NT2/D1 (cell line): ENCODE measurements around the gene RASGEF1B.
A peak's percentile ranks its signal among the peaks of the same experiment; 100 is the strongest.

Experiments used
- DNase-seq: peaks from one replicate; pipeline ENCODE4 v3.0.0-alpha.2; 2011; ENCODE audit warnings: low read depth, low spot score
- H3K27me3 ChIP-seq: 2 replicates; pipeline ENCODE4 v1.6.0; 2011; ENCODE audit warnings: mild to moderate bottlenecking; ENCODE audit not compliant: insufficient read length, insufficient read depth
- H3K36me3 ChIP-seq: 2 replicates; pipeline ENCODE4 v1.6.1; 2011; ENCODE audit warnings: mild to moderate bottlenecking, low read length, mixed read lengths; ENCODE audit not compliant: insufficient read depth, insufficient read length
- H3K4me1 ChIP-seq: 2 replicates; pipeline ENCODE4 v1.5.1; 2011; ENCODE audit not compliant: insufficient read depth, insufficient read length
- H3K4me3 ChIP-seq: 2 replicates; pipeline ENCODE4 v1.5.1; 2011; ENCODE audit warnings: low read depth; ENCODE audit not compliant: insufficient read length
- H3K9ac ChIP-seq: 2 replicates; pipeline ENCODE4 v1.6.0; 2011; ENCODE audit warnings: low read depth; ENCODE audit not compliant: insufficient read length
- H3K9me3 ChIP-seq: 2 replicates; pipeline ENCODE4 v1.5.1; 2011; ENCODE audit warnings: mild to moderate bottlenecking, low read length; ENCODE audit not compliant: insufficient read depth
- SUZ12 ChIP-seq: IDR thresholded peaks from 2 replicates; pipeline ENCODE4 v1.6.1; 2011; ENCODE audit not compliant: insufficient read length, insufficient read depth; ENCODE audit errors: extremely low read depth
- YY1 ChIP-seq: IDR thresholded peaks from 2 replicates; pipeline ENCODE4 v1.6.1; 2011; ENCODE audit not compliant: insufficient read length, insufficient read depth
- ZNF274 ChIP-seq: IDR thresholded peaks from 2 replicates; pipeline ENCODE4 v1.6.1; 2011; ENCODE audit warnings: mild to moderate bottlenecking, low read depth, low read length

The RASGEF1B gene

DNA sequence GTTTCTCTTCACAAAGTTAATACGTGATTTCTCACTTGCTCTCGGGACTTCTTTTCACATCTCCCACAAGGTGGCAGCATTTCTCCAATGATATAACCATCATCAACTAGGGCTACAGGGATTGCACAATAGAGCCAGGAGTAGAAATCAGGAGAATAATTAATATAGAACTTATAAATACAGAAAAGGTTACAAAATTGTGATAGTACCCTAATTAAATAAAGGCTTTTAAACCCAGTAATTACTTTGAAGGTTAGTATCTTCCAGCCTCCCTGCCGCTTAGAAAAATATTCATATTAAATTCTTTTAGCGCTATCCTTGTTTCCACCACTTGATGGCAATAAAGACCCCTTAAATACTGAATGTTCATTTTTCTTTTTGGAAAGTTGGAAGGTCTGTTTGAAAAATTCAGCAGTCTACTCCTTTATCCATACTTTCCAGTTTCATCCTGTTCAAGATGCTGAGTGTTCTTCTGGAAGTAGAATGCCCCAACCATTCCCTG is 65.8 kb downstream of the RASGEF1B start:
- no peaks in the 10 kb centered on the region for H3K27me3 ChIP-seq
- H3K4me1 ChIP-seq = no peaks in the 10 kb centered on the region
- TF ChIP-seq ZNF274 (no peak), SUZ12 (no peak), YY1 (no peak)
- H3K9me3 ChIP-seq = no peaks in the 10 kb centered on the region
- no peak overlapping the region for H3K9ac ChIP-seq
- DNase-seq = peak; percentile 42
- no peak overlapping the region for H3K4me3 ChIP-seq
- no peaks in the 10 kb centered on the region for H3K36me3 ChIP-seq

DNA sequence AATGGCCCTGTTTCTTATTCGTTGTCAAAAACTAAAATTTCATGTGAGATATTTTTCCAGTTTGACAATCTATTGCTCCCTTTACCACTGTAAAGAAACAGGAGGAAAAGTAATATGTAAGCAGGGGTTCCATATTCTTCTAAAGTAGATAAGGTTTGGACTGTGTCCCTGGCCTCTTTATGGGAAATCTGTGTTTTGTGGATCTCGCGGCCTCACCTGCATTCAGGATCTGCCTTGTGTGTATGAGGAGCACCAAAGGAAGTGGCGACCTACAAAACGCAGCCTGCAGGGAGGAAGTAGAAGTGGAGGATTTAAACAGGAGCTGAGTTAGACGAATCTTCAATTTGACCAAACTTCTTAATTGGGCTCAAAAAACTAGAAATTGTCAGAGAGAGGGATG is 67.0 kb downstream of the RASGEF1B start:
- TF ChIP-seq YY1 (no peak), SUZ12 (no peak), ZNF274 (no peak)
- H3K27me3 ChIP-seq = no peaks in the 10 kb centered on the region
- H3K9me3 ChIP-seq = no peaks in the 10 kb centered on the region
- no peak overlapping the region for H3K4me3 ChIP-seq
- no peaks in the 10 kb centered on the region for H3K36me3 ChIP-seq
- no peak for DNase-seq
- no peaks in the 10 kb centered on the region for H3K4me1 ChIP-seq
- no peak overlapping the region for H3K9ac ChIP-seq

DNA sequence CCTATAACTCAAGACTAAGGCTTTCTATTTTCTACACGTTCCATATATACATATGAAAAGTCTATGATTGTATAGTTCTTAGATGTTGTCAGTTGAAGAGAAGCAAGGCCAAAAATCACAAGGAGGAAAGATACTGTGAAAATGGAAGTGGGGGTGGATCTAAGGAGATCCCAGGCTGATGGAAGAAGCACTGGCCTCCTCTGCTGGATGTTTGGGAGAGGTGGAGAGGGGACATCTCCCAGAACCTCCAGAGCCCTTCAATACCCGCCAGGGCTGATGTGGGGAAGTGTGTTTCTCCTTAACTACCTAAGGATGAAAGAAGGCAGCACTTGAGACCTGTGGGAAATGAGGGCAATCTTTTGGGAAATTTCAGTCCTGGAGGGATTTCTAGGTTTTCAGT is 67.4 kb downstream of the RASGEF1B start:
- Histone ChIP-seq H3K27me3 (no peaks in the 10 kb centered on the region), H3K9ac (no peak overlapping the region), H3K36me3 (no peaks in the 10 kb centered on the region), H3K9me3 (no peaks in the 10 kb centered on the region), H3K4me3 (no peak overlapping the region), H3K4me1 (no peaks in the 10 kb centered on the region)
- DNase-seq = no peak
- TF ChIP-seq ZNF274 = no peak
- TF ChIP-seq YY1 = no peak
- TF ChIP-seq SUZ12 = no peak

DNA sequence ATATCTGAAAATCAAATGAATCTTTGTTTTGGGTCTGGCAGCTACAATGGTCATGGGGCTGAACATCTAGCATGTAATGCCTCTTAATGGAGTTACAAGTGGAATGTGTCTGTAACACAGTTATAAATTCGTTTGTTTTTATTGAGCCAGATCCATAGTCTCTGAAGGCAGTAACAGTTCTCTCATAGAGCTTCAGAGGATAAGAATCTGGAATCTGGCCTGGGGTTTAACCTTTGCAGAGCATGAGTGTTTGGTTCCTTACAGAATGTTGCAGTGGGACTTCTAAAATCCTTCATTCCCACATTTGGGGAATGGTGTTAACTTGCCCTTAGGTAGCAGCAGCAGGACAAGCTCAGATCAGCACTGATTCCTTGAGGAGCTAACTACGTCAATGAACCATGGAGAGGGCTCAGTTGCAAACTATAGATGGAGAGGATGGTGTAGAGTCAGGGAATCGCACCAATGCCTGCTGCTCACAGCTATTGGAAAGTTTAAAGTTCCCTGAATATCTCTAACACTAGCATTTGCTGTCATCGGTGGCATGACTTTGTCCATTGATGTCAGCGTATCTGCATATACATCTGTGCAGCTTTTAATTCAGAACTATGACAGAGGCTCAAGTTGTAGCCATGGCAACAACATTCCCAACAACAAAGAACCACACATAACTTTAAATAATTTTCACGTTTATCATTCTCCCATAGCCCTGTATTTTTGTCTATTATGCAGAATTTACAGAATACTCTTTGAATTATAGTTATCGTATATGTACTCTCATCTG is 72.2 kb downstream of the RASGEF1B start:
- no peaks in the 10 kb centered on the region for H3K27me3 ChIP-seq
- TF ChIP-seq ZNF274 (no peak), YY1 (no peak), SUZ12 (no peak)
- no peak overlapping the region for H3K4me3 ChIP-seq
- H3K9me3 ChIP-seq = no peaks in the 10 kb centered on the region
- no peaks in the 10 kb centered on the region for H3K4me1 ChIP-seq
- DNase-seq = no peak
- no peak overlapping the region for H3K9ac ChIP-seq
- H3K36me3 ChIP-seq = no peaks in the 10 kb centered on the region

DNA sequence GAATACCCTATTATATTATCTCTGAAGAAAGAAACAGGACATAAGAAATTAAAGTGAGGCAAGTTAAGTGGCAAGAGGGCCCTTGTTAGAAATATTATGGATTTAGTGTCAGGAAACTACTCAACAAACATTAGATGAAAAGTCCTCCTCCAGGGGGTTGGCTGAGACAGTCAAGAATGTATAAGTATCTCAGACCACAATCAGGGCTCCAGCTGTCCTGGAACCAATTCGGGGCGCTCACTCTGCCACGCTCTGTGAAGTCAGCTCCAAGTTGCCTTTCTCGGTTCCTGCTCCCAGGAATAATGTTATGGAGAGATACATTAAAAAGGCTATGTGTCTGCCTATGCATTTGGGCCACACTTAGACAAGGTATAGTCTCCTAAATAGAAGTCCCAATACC is 73.3 kb downstream of the RASGEF1B start:
- DNase-seq = no peak
- Histone ChIP-seq H3K9me3 (no peaks in the 10 kb centered on the region), H3K27me3 (no peaks in the 10 kb centered on the region), H3K9ac (no peak overlapping the region), H3K4me1 (no peaks in the 10 kb centered on the region), H3K4me3 (no peak overlapping the region), H3K36me3 (no peaks in the 10 kb centered on the region)
- TF ChIP-seq YY1 (no peak), ZNF274 (no peak), SUZ12 (no peak)

DNA sequence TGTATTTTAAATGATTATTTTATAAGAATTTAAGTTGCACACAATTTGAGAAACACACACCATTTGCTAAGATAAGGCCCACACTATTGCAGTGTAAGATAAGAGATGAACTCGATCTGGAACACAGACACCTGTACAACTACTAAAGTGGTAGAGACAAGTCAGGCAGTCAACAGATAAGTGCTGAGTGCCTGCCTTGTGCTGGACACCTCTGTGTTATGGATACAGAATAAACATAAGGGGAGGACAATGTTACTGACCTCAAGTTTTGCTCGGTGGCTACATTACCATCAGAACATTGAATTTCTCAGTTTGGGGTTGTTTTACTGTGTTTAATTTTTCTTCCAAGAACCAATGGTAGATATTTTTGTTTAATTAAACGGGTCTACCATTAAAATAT is 74.1 kb downstream of the RASGEF1B start:
- DNase-seq = no peak
- H3K4me3 ChIP-seq = no peak overlapping the region
- H3K36me3 ChIP-seq = no peaks in the 10 kb centered on the region
- H3K9ac ChIP-seq = no peak overlapping the region
- no peak for TF ChIP-seq SUZ12
- TF ChIP-seq YY1 = no peak
- no peak for TF ChIP-seq ZNF274
- H3K27me3 ChIP-seq = no peaks in the 10 kb centered on the region
- no peaks in the 10 kb centered on the region for H3K4me1 ChIP-seq
- H3K9me3 ChIP-seq = no peaks in the 10 kb centered on the region

DNA sequence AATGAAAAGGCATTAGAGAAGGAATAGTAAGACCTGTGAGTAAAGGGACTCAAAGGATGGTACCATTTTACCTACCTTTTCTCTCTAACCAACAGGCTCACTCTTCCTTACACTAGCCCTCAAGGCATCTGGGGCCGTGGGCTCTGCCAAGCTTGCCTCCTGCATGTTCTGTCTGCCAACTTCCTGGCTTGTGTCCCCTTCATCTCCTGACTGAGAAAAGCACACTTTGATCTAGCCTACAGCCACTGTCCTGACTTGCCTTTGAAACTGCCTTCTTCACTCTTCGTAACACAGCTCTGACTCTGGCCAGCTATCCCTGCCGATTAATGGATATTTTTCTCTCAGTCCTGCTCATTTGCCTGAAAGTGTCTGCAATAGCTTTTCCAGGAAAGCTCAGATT is 76.5 kb downstream of the RASGEF1B start:
- DNase-seq = no peak
- Histone ChIP-seq H3K9ac (no peak overlapping the region), H3K27me3 (no peaks in the 10 kb centered on the region), H3K36me3 (no peaks in the 10 kb centered on the region), H3K9me3 (no peaks in the 10 kb centered on the region), H3K4me1 (no peaks in the 10 kb centered on the region), H3K4me3 (no peak overlapping the region)
- TF ChIP-seq SUZ12 (no peak), YY1 (no peak), ZNF274 (no peak)

DNA sequence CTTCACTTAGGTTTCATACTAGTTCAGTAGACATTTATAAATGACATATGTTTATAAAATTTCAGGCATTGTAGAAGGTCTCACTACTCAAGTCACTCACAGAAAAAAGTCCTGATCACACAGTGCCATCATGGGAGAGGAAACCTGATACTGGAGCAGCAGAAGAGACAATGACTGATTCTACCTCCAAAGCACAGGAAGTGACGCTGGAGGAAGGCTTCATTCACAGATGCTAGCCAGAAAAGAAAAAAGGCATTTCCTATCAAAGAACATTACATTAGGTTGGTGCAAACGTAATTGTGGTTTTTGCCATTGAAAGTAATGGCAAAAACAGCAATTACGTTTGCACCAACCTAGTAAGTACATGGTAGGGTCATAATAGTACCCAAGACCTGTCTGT is 79.5 kb downstream of the RASGEF1B start:
- Histone ChIP-seq H3K36me3 (no peaks in the 10 kb centered on the region), H3K9me3 (no peaks in the 10 kb centered on the region), H3K4me3 (no peak overlapping the region), H3K9ac (no peak overlapping the region), H3K4me1 (no peaks in the 10 kb centered on the region), H3K27me3 (no peaks in the 10 kb centered on the region)
- TF ChIP-seq SUZ12 (no peak), YY1 (no peak), ZNF274 (no peak)
- DNase-seq = no peak
